Measurements from ENCODE around the gene BPIFA1. TPM values are rescaled to one million over a fixed set of nuclear protein-coding genes. Genes with fewer than 3 reads are reported as not detected.

The BPIFA1 gene
- total RNA-seq, 4 donors from 2014 or later = not detected

- no peaks in the 10 kb centered on the region for H3K36me3 ChIP-seq
- no peak for DNase-seq (ENCODE audit: low spot score in 2 of 2)
- no peaks in the 10 kb centered on the region for H3K4me1 ChIP-seq
- H3K27me3 ChIP-seq = peaks cover 33% of the 10 kb centered on the region
- 55% methylated on average over 3 of the region's 3 CpGs for WGBS
- no peaks in the 10 kb centered on the region for H3K9me3 ChIP-seq
- H3K27ac ChIP-seq = no peak overlapping the region
- no peak overlapping the region for H3K4me3 ChIP-seq
- no peak for TF ChIP-seq EP300 (IDR thresholded peaks at IDR 0.05)
- TF ChIP-seq POLR2A (IDR thresholded peaks at IDR 0.05) = no peak
Measured at GRCh38 chr20:33267701-33268100, 31.9 kb downstream of the BPIFA1 start.

- Histone ChIP-seq H3K4me3 (no peak overlapping the region), H3K4me1 (no peaks in the 10 kb centered on the region), H3K9me3 (no peaks in the 10 kb centered on the region), H3K27me3 (peaks cover 24% of the 10 kb centered on the region), H3K36me3 (no peaks in the 10 kb centered on the region), H3K27ac (no peak overlapping the region)
- WGBS = 92% methylated on average over 10 of the region's 10 CpGs
- peak in 1 of 2 donors; percentile 5 for DNase-seq (ENCODE audit: low spot score in 2 of 2)
- TF ChIP-seq POLR2A (IDR thresholded peaks at IDR 0.05) (no peak), EP300 (IDR thresholded peaks at IDR 0.05) (no peak), CTCF (IDR thresholded peaks at IDR 0.05) (no peak), POLR2AphosphoS5 (IDR thresholded peaks at IDR 0.05) (no peak)
Measured at GRCh38 chr20:33272155-33272873, 36.5 kb downstream of the BPIFA1 start.

GRCh38 chr20:33273117-33273851 is 37.5 kb downstream of the BPIFA1 start:
- no peaks in the 10 kb centered on the region for H3K4me1 ChIP-seq
- no peak overlapping the region for H3K27ac ChIP-seq
- WGBS = 62% methylated on average over 13 of the region's 13 CpGs
- peak; percentile 13 to 44 for DNase-seq (ENCODE audit: low spot score in 2 of 2)
- H3K27me3 ChIP-seq = peaks cover 22% of the 10 kb centered on the region
- no peak for TF ChIP-seq POLR2A (IDR thresholded peaks at IDR 0.05)
- no peak for TF ChIP-seq CTCF (IDR thresholded peaks at IDR 0.05)
- H3K4me3 ChIP-seq = no peak overlapping the region
- no peaks in the 10 kb centered on the region for H3K36me3 ChIP-seq
- no peaks in the 10 kb centered on the region for H3K9me3 ChIP-seq

GRCh38 chr20:33275215-33275614 is 39.4 kb downstream of the BPIFA1 start:
- H3K4me3 ChIP-seq = no peak overlapping the region
- H3K4me1 ChIP-seq = no peaks in the 10 kb centered on the region
- WGBS = 64% methylated on average over 8 of the region's 8 CpGs
- H3K36me3 ChIP-seq = no peaks in the 10 kb centered on the region
- H3K27me3 ChIP-seq = peaks cover 22% of the 10 kb centered on the region
- no peak for TF ChIP-seq EP300 (IDR thresholded peaks at IDR 0.05)
- TF ChIP-seq POLR2AphosphoS5 (IDR thresholded peaks at IDR 0.05) = no peak
- no peak for TF ChIP-seq POLR2A (IDR thresholded peaks at IDR 0.05)
- TF ChIP-seq CTCF (IDR thresholded peaks at IDR 0.05) = no peak
- no peaks in the 10 kb centered on the region for H3K9me3 ChIP-seq
- peak; percentile 15 to 23 for DNase-seq (ENCODE audit: low spot score in 2 of 2)
- H3K27ac ChIP-seq = no peak overlapping the region

- Histone ChIP-seq H3K4me3 (no peak overlapping the region), H3K36me3 (no peaks in the 10 kb centered on the region), H3K4me1 (no peaks in the 10 kb centered on the region), H3K9me3 (no peaks in the 10 kb centered on the region), H3K27ac (no peak overlapping the region), H3K27me3 (peaks cover 28% of the 10 kb centered on the region)
- 69% methylated on average over 3 of the region's 3 CpGs for WGBS
- peak in 1 of 2 donors; percentile 50 for DNase-seq (ENCODE audit: low spot score in 2 of 2)
- no peak for TF ChIP-seq EP300 (IDR thresholded peaks at IDR 0.05)
- TF ChIP-seq POLR2AphosphoS5 (IDR thresholded peaks at IDR 0.05) = no peak
- no peak for TF ChIP-seq CTCF (IDR thresholded peaks at IDR 0.05)
- TF ChIP-seq POLR2A (IDR thresholded peaks at IDR 0.05) = no peak
Measured at GRCh38 chr20:33275871-33276270, 40.1 kb downstream of the BPIFA1 start.
